HCT116 (cell line): ENCODE results near the gene IDUA. TPM values are rescaled to one million over a fixed set of nuclear protein-coding genes. Genes with fewer than 3 reads are reported as not detected.

Source experiments
- ATAC-seq: fragments of 200-7000 bp; cut with Tn5 transposase; 2 replicates; pipeline ENCODE4 v1.9.1; 2020; ENCODE audit warnings: mild to moderate bottlenecking, moderate library complexity
- BruUV-seq: library from RNA; stranded (reverse); fragments of 400-500 nt; replicated peaks from 2 replicates; lab custom pipeline; 2021; lab: Mats Ljungman, UMichigan
- CTCF ChIA-PET: fragments of 300-600 bp; sonication (Branson Sonifier 250); formaldehyde crosslinking; loops from one replicate; lab custom pipeline; 2021; ENCODE audit warnings: antibody characterized with exemption; lab: Charles Lee
- POLR2A ChIA-PET: fragments of 300-600, 350-600 bp; sonication (Branson Sonifier 250); formaldehyde crosslinking; loops from one replicate; lab custom pipeline; 2021; ENCODE audit warnings: antibody characterized with exemption; lab: Charles Lee
- RAD21 ChIA-PET, 2 experiments: fragments of 300-600 bp; sonication (Branson Sonifier 250); formaldehyde crosslinking; loops; one replicate each; lab custom pipeline; 2023; ENCODE audit warnings: low total read pairs in 2 of 2; ENCODE audit not compliant: uncharacterized antibody in 2 of 2, unreplicated experiment in 2 of 2, low non-redundant PET in 1 of 2; lab: Charles Lee
- DNase-seq: peaks from one replicate; pipeline ENCODE4 v3.0.0-alpha.2; 2010; ENCODE audit warnings: low read depth, low spot score
- H2AFZ ChIP-seq: fragments of 200-600 bp; shearing (Covaris generic), sonication (generic); 2 replicates; pipeline ENCODE4 v1.6.1; 2017; ENCODE audit warnings: low read depth, mixed run types, mixed read lengths, antibody characterized with exemption, low read length; ENCODE audit not compliant: poor library complexity, severe bottlenecking
- H3K27ac ChIP-seq: 2 replicates; pipeline ENCODE4 v1.5.1; 2012; ENCODE audit warnings: low read depth, low read length
- H3K27me3 ChIP-seq: fragments of 200-600 bp; sonication (generic); 2 replicates; pipeline ENCODE4 v1.6.1; 2016; ENCODE audit warnings: mixed run types, low read length, mixed read lengths; ENCODE audit not compliant: insufficient read depth
- H3K36me3 ChIP-seq, 2 experiments: fragments of 200-500 bp in 1 of 2; fragments of 200-600 bp in 1 of 2; sonication (Bioruptor generic) in 1 of 2; sonication (generic) in 1 of 2; 2 replicates each; pipeline versions ENCODE4 v1.5.1 to v1.6.1; 2014 to 2016; ENCODE audit warnings: low read length in 2 of 2, inconsistent platforms in 1 of 2, mixed read lengths in 1 of 2, mixed run types in 1 of 2; ENCODE audit not compliant: insufficient read depth in 2 of 2, control insufficient read depth in 1 of 2
- H3K4me1 ChIP-seq, 2 experiments: fragments of 200-600 bp in 1 of 2; sonication (generic) in 1 of 2; 2 replicates each; pipeline versions ENCODE4 v1.5.1 to v1.6.1; 2012 to 2017; ENCODE audit warnings: low read length in 2 of 2, inconsistent platforms in 1 of 2, mild to moderate bottlenecking in 1 of 2, mixed read lengths in 1 of 2, mixed run types in 1 of 2, moderate library complexity in 1 of 2; ENCODE audit not compliant: insufficient read depth in 2 of 2, control insufficient read depth in 1 of 2
- H3K4me2 ChIP-seq: fragments of 200-600 bp; sonication (generic); 2 replicates; pipeline ENCODE4 v1.6.1; 2017; ENCODE audit warnings: mixed run types, low read length, mixed read lengths
- H3K4me3 ChIP-seq, 2 experiments: fragments of 200-600 bp in 1 of 2; sonication (generic) in 1 of 2; replicated peaks in 1 of 2; 2 replicates each; pipeline ENCODE4 v1.5.1; 2011 to 2016; ENCODE audit warnings: low read length in 2 of 2, control low read depth in 1 of 2, low read depth in 1 of 2, mild to moderate bottlenecking in 1 of 2, mixed read lengths in 1 of 2, mixed run types in 1 of 2
- H3K79me2 ChIP-seq: fragments of 200-600 bp; sonication (generic); 2 replicates; pipeline ENCODE4 v1.6.1; 2017; ENCODE audit warnings: mild to moderate bottlenecking, mixed run types, low read length, moderate library complexity, mixed read lengths; ENCODE audit not compliant: insufficient read depth
- H3K9ac ChIP-seq: fragments of 200-600 bp; sonication (generic); 2 replicates; pipeline ENCODE4 v1.6.1; 2016; ENCODE audit warnings: low read length, mixed read lengths
- H3K9me2 ChIP-seq: fragments of 200-600 bp; sonication (generic), shearing (Covaris generic); 2 replicates; pipeline ENCODE4 v1.6.1; 2017; ENCODE audit warnings: mixed run types, mild to moderate bottlenecking, moderate library complexity; ENCODE audit not compliant: insufficient read depth
- H3K9me3 ChIP-seq, 2 experiments: fragments of 200-500 bp in 1 of 2; fragments of 200-600 bp in 1 of 2; sonication (Bioruptor generic) in 1 of 2; sonication (generic) in 1 of 2; 2 replicates each; pipeline ENCODE4 v1.6.1; 2014 to 2017; ENCODE audit warnings: low read length in 2 of 2, mixed read lengths in 2 of 2, inconsistent platforms in 1 of 2, low read depth in 1 of 2, mild to moderate bottlenecking in 1 of 2, mixed run types in 1 of 2, moderate library complexity in 1 of 2; ENCODE audit not compliant: control insufficient read depth in 1 of 2, insufficient read depth in 1 of 2
- H4K20me1 ChIP-seq: fragments of 200-600 bp; sonication (generic), shearing (Covaris generic); 2 replicates; pipeline ENCODE4 v1.6.1; 2017; ENCODE audit warnings: mixed run types, mild to moderate bottlenecking, moderate library complexity; ENCODE audit not compliant: insufficient read depth
- CEBPB ChIP-seq: IDR thresholded peaks from 2 replicates; pipeline ENCODE4 v1.6.1; 2012; ENCODE audit warnings: low read depth
- ELF1 ChIP-seq: IDR thresholded peaks from 2 replicates; pipeline ENCODE4 v1.6.1; 2012; ENCODE audit warnings: low read depth, borderline replicate concordance
- JUND ChIP-seq: IDR thresholded peaks from 2 replicates; pipeline ENCODE4 v1.6.1; 2012
- POLR2AphosphoS5 ChIP-seq: IDR thresholded peaks from 2 replicates; pipeline ENCODE4 v1.6.1; 2011; ENCODE audit warnings: mild to moderate bottlenecking, low read depth, low read length, moderate library complexity
- SIN3A ChIP-seq: IDR thresholded peaks from 2 replicates; pipeline ENCODE4 v1.6.1; 2012; ENCODE audit warnings: low read depth
- SP1 ChIP-seq: IDR thresholded peaks from 2 replicates; pipeline ENCODE4 v1.6.1; 2012; ENCODE audit warnings: low read depth
- SRF ChIP-seq: IDR thresholded peaks from 2 replicates; pipeline ENCODE4 v1.6.1; 2012; ENCODE audit warnings: low read depth
- YY1 ChIP-seq: IDR thresholded peaks from 2 replicates; pipeline ENCODE4 v1.6.1; 2011; ENCODE audit warnings: low read length, low read depth, moderate library complexity, mild to moderate bottlenecking; ENCODE audit not compliant: insufficient replicate concordance; ENCODE audit errors: extremely low read depth
- ZFX ChIP-seq: fragments of 450-650 bp; IDR thresholded peaks from 2 replicates; pipeline ENCODE4 v1.6.1; 2017
- intact Hi-C: fragments of 100-400 bp; cut with micrococcal nuclease; formaldehyde crosslinking; loops from 2 replicates; pipeline ENCODE4 v1.10.0; 2022
- total RNA-seq: library from RNA; stranded (reverse); gene quantifications from one replicate; pipeline ENCODE4 v1.2.1, GENCODE V29; 2021; ENCODE audit not compliant: unreplicated experiment
- TF ChIP-seq, protein P1 (sequence below): IDR thresholded peaks from 2 replicates; pipeline ENCODE4 v1.6.1; 2012; ENCODE audit warnings: low read depth
- TF ChIP-seq, protein P2 (sequence below): IDR thresholded peaks from 2 replicates; pipeline ENCODE4 v1.6.1; 2011; ENCODE audit warnings: mild to moderate bottlenecking, low read length, moderate library complexity; ENCODE audit not compliant: insufficient replicate concordance; ENCODE audit errors: extremely low read depth

The IDUA gene
- total RNA-seq, 1 experiment from 2014 or later = 28.2 TPM

DNA sequence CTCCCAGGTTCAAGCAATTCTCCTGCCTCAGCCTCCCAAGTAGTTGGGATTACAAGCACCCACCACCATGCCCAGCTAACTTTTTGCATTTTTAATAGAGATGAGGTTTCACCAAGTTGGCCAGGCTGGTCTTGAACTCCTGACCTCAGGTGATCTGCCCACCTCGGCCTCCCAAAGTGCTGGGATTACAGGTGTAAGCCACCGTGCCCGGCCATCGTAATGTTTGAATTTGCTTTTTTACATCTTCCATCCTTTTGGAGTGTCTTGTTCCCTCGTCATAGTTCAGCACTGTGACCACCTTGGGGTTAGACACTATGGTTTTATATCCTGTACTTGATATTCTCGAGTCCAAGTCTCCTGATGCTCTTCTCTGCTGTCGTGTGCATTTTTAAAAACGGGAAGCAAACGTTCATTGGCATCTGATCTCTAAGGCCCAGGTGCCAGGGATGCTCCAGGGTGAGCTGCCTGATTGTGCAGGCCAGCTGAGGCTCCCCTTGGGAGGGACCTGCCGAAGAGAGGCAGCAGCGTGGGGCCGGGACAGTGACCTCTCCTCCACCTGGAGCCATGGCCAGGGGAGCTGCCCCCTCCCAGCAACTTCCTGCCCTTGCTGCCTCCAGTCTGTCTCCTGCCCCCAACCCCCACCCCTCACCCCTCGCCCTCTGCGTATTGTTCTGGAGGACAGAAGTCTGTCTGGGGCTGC, 30.2 kb upstream of the IDUA start:
- ChIA-PET RAD21 (no interaction called here), POLR2A (no interaction called here), CTCF (no interaction called here)
- no peaks in the 10 kb centered on the region; the same call in 1 of the 2 replicates for H3K79me2 ChIP-seq
- H3K36me3 ChIP-seq = no peaks in the 10 kb centered on the region
- no peaks in the 10 kb centered on the region for H3K4me1 ChIP-seq
- H3K9ac ChIP-seq = no peak overlapping the region
- no peaks in the 10 kb centered on the region for H3K9me2 ChIP-seq
- BruUV-seq = no TSS peak
- H2AFZ ChIP-seq = no peak overlapping the region
- ATAC-seq (no peak), DNase-seq (no peak)
- no peaks in the 10 kb centered on the region for H3K27me3 ChIP-seq
- no peak for TF ChIP-seq YY1
- TF ChIP-seq JUND = no peak
- no peak for TF ChIP-seq SP1
- TF ChIP-seq POLR2AphosphoS5 = no peak
- TF ChIP-seq SIN3A = no peak
- TF ChIP-seq, protein P1, sequence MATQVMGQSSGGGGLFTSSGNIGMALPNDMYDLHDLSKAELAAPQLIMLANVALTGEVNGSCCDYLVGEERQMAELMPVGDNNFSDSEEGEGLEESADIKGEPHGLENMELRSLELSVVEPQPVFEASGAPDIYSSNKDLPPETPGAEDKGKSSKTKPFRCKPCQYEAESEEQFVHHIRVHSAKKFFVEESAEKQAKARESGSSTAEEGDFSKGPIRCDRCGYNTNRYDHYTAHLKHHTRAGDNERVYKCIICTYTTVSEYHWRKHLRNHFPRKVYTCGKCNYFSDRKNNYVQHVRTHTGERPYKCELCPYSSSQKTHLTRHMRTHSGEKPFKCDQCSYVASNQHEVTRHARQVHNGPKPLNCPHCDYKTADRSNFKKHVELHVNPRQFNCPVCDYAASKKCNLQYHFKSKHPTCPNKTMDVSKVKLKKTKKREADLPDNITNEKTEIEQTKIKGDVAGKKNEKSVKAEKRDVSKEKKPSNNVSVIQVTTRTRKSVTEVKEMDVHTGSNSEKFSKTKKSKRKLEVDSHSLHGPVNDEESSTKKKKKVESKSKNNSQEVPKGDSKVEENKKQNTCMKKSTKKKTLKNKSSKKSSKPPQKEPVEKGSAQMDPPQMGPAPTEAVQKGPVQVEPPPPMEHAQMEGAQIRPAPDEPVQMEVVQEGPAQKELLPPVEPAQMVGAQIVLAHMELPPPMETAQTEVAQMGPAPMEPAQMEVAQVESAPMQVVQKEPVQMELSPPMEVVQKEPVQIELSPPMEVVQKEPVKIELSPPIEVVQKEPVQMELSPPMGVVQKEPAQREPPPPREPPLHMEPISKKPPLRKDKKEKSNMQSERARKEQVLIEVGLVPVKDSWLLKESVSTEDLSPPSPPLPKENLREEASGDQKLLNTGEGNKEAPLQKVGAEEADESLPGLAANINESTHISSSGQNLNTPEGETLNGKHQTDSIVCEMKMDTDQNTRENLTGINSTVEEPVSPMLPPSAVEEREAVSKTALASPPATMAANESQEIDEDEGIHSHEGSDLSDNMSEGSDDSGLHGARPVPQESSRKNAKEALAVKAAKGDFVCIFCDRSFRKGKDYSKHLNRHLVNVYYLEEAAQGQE = no peak
- TF ChIP-seq, protein P2, sequence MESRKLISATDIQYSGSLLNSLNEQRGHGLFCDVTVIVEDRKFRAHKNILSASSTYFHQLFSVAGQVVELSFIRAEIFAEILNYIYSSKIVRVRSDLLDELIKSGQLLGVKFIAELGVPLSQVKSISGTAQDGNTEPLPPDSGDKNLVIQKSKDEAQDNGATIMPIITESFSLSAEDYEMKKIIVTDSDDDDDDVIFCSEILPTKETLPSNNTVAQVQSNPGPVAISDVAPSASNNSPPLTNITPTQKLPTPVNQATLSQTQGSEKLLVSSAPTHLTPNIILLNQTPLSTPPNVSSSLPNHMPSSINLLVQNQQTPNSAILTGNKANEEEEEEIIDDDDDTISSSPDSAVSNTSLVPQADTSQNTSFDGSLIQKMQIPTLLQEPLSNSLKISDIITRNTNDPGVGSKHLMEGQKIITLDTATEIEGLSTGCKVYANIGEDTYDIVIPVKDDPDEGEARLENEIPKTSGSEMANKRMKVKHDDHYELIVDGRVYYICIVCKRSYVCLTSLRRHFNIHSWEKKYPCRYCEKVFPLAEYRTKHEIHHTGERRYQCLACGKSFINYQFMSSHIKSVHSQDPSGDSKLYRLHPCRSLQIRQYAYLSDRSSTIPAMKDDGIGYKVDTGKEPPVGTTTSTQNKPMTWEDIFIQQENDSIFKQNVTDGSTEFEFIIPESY = no peak
- no peak for TF ChIP-seq ZFX
- TF ChIP-seq CEBPB = no peak
- TF ChIP-seq ELF1 = no peak
- TF ChIP-seq SRF = no peak
- no peak overlapping the region for H3K4me2 ChIP-seq
- H3K4me3 ChIP-seq = no peak overlapping the region
- no peak overlapping the region for H3K27ac ChIP-seq
- H4K20me1 ChIP-seq = no peaks in the 10 kb centered on the region
- no peaks in the 10 kb centered on the region for H3K9me3 ChIP-seq
- intact Hi-C loops = no loop called here
